AG10803 (cell line): ENCODE measurements around the gene SHISA9.

Experiments
- DNase-seq: peaks from one replicate; pipeline ENCODE4 v3.0.0; 2010; ENCODE audit warnings: low read depth
- H3K4me3 ChIP-seq: 2 replicates; pipeline ENCODE4 v1.5.1; 2011; ENCODE audit warnings: mild to moderate bottlenecking, low read length, control low read depth
- TF ChIP-seq, protein P1 (sequence below): conservative IDR thresholded peaks from 2 replicates; pipeline ENCODE4 v1.5.1; 2011; ENCODE audit warnings: mild to moderate bottlenecking, low read length, control low read depth, inconsistent platforms

Gene SHISA9

DNA sequence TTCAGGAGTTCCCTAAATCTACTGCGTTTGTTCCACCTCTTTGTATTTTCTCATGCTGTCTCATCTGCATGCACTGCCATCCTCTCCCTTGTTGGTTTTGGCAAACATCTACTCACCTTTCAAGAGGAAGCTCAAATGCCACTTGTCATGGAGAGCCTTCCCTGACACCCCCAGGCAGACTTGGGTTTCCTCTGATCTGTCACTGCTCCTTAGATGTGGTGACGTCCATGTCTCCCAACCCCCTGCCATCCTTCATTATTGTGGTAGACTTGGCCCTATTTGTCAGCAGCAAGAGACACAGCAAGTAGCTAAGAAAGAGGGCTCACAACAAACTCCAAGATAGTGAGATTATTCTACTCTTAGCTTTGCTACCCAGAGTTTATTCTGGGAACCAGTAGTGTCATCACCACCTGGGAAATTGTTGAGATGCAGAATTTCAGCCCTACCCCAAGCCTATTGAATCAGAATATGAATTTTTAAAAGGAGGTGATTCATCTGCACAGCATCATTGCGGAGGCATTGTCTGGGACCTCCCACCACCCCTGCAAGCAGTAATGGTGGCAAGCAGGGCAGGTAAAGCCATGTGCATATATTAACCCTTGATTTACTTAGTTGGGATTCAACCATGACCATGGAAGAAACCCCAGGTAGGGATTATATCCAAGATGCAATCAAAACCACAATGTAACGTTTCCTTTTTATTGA is 248.9 kb downstream of the SHISA9 start:
- TF ChIP-seq, protein P1, sequence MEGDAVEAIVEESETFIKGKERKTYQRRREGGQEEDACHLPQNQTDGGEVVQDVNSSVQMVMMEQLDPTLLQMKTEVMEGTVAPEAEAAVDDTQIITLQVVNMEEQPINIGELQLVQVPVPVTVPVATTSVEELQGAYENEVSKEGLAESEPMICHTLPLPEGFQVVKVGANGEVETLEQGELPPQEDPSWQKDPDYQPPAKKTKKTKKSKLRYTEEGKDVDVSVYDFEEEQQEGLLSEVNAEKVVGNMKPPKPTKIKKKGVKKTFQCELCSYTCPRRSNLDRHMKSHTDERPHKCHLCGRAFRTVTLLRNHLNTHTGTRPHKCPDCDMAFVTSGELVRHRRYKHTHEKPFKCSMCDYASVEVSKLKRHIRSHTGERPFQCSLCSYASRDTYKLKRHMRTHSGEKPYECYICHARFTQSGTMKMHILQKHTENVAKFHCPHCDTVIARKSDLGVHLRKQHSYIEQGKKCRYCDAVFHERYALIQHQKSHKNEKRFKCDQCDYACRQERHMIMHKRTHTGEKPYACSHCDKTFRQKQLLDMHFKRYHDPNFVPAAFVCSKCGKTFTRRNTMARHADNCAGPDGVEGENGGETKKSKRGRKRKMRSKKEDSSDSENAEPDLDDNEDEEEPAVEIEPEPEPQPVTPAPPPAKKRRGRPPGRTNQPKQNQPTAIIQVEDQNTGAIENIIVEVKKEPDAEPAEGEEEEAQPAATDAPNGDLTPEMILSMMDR = no peak

DNA sequence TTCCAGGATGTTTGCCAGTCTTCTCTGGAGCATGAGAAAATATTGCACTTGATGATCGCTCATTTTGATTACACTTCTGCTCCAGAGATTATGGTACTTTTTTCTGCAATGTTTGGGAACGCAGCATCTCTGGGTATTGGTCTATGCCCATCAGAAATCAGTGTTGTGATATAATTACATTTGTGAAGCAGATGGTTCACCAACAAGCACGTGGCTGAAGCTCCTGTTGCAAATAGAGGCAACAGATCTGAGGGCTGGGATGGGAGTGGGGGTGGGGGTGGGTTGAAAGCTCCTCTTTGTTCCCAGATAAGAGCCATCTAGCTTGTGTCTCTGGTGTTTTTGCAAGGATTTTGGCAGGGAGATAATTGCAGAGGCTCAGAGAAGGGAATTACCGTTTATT is 252.3 kb downstream of the SHISA9 start:
- no peak for DNase-seq

More for the DNA sequence above, 248.9 kb downstream of the SHISA9 start:
- H3K4me3 ChIP-seq = no peak overlapping the region
- DNase-seq = no peak

DNA sequence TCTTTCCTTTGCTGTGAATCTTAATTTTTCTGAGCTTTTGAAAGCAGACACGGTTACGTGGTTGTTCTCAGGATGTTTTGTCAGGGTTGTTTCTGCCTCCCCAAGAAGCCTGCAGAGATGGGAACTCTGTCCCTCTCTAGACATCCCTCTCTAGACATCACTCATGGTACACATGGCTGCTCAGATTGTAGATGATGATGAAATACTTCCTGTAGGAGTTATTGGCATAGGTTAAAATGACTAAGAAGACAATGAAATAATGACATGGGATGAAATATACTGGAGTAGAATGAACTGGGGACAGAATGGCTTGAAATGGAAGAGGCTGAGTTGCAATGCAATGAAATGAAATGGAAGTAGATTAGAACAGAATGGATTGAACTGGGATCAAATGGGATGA is 253.4 kb downstream of the SHISA9 start:
- TF ChIP-seq, protein P1 = no peak
- DNase-seq = no peak
- no peak overlapping the region for H3K4me3 ChIP-seq

More for the DNA sequence above, 252.3 kb downstream of the SHISA9 start:
- TF ChIP-seq, protein P1 = no peak
- H3K4me3 ChIP-seq = no peak overlapping the region

DNA sequence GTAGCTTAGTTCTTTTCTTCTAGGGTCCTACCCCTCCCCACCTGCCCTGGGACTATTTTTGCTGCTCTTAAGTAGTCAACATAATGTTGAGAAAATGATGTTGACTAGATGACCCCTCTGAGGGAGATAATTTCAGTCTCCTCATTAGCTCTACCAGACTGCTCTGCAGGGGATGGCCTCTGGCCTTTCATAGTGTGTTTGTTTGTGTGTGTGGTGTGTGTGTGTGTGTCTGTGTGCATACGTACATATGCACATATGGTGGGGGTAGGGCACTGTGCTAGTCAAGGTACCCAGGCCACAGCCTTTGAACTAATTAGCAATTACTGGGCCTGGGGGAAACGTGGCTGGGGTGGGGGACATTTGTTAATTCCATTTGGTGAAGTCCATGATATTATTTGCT is 254.0 kb downstream of the SHISA9 start:
- no peak for DNase-seq
- TF ChIP-seq, protein P1 = no peak
- no peak overlapping the region for H3K4me3 ChIP-seq

DNA sequence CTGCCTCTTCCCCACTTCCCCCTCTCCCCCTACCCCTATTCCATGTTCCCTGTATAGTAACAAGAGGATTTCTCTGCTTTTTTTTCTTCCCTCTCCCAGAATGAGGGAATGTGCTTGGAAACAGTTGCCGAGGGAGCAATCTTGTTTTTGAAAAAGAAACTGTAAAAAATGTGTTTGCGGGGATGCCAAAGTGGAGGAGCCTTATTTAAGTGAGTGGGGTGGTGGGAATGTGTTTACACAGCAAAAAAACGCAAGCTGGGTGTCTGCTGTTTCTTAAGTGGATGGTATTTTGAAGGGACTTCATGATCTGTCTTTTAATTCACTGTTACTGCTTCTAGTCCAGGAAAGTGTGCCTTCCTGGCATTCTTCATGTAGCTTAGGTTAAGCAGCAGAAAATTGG is 254.4 kb downstream of the SHISA9 start:
- TF ChIP-seq, protein P1 = no peak
- H3K4me3 ChIP-seq = no peak overlapping the region
- no peak for DNase-seq

DNA sequence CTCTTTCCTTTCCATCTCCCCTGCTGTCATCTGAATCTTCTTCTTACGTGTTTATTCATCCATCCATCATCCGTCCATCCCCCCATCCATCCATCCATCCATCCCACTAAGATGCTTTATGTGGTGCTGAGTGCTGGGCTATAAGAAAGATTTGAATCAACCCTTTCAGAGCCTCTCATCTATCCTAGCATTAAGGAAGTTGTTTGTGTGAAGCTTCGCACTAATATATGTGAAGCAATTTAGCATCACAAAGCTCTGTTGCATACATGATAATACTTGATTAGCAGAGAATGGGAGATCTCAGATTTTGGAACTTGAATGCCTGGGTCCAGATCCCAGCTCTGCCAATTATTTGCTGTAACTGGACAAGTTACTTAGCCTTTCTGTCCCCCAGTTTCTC is 255.7 kb downstream of the SHISA9 start:
- H3K4me3 ChIP-seq = no peak overlapping the region
- no peak for DNase-seq
- TF ChIP-seq, protein P1 = no peak

DNA sequence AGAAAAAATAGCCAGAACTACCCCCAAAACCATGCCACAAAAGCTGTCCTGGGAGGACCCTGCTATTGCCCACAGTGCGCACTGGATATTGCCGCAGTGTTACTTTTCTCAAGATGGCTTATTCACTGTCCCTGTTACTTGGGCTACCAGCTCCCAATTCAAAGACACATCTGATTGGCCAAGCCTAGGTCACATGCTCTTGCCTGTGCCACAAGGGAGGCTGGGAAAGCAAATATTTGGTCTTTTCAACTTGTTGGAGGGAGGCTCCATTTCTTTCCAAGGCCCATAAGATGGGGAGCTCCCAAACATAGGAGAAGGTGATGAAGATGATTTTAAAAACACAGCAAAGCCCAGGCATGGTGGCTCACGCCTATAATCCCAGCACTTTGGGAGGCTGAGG is 257.0 kb downstream of the SHISA9 start:
- TF ChIP-seq, protein P1 = no peak
- DNase-seq = no peak
- no peak overlapping the region for H3K4me3 ChIP-seq
